ENCODE measurements around the gene PLA2G15. TPM values are rescaled to one million over a fixed set of nuclear protein-coding genes. Genes with fewer than 3 reads are reported as not detected.

Gene PLA2G15
- total RNA-seq, 1 experiment from 2014 or later, result 10.3 TPM

GRCh38 chr16:68273459-68273858 is 28.3 kb downstream of the PLA2G15 start:
- Histone ChIP-seq H3K4me3 (ENCODE audit: insufficient read depth, low read depth, low read length) (no peak overlapping the region), H3K36me3 (replicated peaks; ENCODE audit: control insufficient read depth, insufficient read depth, low read length) (peaks cover 7% of the 10 kb centered on the region), H3K27me3 (ENCODE audit: control insufficient read depth, insufficient read depth, low read length) (no peaks in the 10 kb centered on the region)
- no peak for DNase-seq

GRCh38 chr16:68273896-68274295 is 28.7 kb downstream of the PLA2G15 start:
- Histone ChIP-seq H3K27me3 (ENCODE audit: control insufficient read depth, insufficient read depth, low read length) (no peaks in the 10 kb centered on the region), H3K36me3 (replicated peaks; ENCODE audit: control insufficient read depth, insufficient read depth, low read length) (peaks cover 7% of the 10 kb centered on the region), H3K4me3 (ENCODE audit: insufficient read depth, low read depth, low read length) (no peak overlapping the region)
- no peak for DNase-seq

- Histone ChIP-seq H3K36me3 (replicated peaks; ENCODE audit: control insufficient read depth, insufficient read depth, low read length) (peaks cover 7% of the 10 kb centered on the region), H3K4me3 (ENCODE audit: insufficient read depth, low read depth, low read length) (no peak overlapping the region), H3K27me3 (ENCODE audit: control insufficient read depth, insufficient read depth, low read length) (no peaks in the 10 kb centered on the region)
- no peak for DNase-seq
These were observed 29.3 kb downstream of the PLA2G15 start for GRCh38 chr16:68274441-68274840.

- DNase-seq, result no peak
- H3K27me3 ChIP-seq (ENCODE audit: control insufficient read depth, insufficient read depth, low read length), result no peaks in the 10 kb centered on the region
- H3K36me3 ChIP-seq (replicated peaks; ENCODE audit: control insufficient read depth, insufficient read depth, low read length), result peaks cover 7% of the 10 kb centered on the region
- no peak overlapping the region for H3K4me3 ChIP-seq (ENCODE audit: insufficient read depth, low read depth, low read length)
These were observed 30.5 kb downstream of the PLA2G15 start for GRCh38 chr16:68275611-68276191.

DNA sequence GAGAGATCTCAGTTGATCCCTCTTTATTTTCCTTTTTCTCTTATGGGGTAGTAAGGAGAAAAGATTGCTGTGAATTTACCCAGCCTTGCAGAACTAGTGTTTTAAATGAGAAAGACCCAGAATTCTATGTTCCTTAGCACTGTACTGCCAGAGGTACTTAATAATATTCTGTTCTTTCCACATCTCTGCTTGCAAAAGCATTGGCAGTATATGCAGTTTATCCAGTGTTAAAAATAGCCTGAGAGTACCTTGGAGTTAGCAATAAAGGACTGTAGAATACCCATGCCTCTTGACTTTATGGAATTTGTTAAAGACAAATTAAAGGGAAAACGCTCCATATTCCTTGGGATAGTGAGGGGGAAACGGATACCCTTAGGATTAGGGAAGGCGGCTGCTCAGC is 31.1 kb downstream of the PLA2G15 start:
- no peak for DNase-seq
- H3K36me3 ChIP-seq (replicated peaks; ENCODE audit: control insufficient read depth, insufficient read depth, low read length), result peaks cover 7% of the 10 kb centered on the region
- no peak overlapping the region for H3K4me3 ChIP-seq (ENCODE audit: insufficient read depth, low read depth, low read length)
- H3K27me3 ChIP-seq (ENCODE audit: control insufficient read depth, insufficient read depth, low read length), result no peaks in the 10 kb centered on the region

DNA sequence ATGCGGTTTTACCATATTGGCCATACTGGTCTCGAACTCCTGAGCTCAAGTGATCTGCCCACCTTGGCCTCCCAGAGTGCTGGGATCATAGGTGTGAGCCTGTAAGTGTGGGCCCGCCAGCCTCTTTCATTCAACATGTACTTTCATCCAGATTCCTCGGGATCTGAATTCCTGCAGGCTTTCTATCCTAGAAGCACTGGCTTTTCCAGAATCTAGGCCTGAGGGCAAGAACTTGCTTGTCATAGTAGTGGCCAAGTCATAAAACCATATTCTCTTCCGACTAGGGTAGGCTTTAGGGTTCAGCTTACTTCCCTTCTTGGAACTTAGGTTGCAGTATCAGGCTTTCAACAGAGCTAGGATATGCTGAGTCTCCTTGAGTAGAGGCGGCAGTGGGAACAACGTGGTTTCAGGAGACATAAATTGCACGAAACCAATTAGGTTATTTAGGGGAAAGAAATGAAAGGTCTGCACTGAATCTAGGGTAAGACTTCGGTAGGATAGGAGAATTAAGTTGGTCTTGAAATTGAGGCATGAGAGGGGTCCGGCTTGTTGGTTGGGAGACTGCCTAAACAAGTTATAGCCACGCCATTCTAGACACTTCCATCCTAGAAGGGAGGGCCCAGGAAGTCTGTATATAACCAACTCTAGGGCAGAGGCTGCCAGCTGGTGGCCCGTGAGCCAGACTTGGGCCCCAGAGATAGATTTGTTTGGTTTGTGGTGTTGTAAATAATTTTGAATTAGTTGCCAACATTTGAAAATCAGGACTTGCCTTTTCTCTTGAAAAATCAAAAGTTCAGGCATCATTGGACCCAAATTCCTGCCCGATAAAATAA is 34.8 kb downstream of the PLA2G15 start:
- H3K27me3 ChIP-seq (ENCODE audit: control insufficient read depth, insufficient read depth, low read length), result no peaks in the 10 kb centered on the region
- no peaks in the 10 kb centered on the region; the same call in none of the 2 replicates for H3K36me3 ChIP-seq (replicated peaks; ENCODE audit: control insufficient read depth, insufficient read depth, low read length)
- DNase-seq, result no peak

GRCh38 chr16:68281368-68282063 is 36.3 kb downstream of the PLA2G15 start:
- Histone ChIP-seq H3K36me3 (replicated peaks; ENCODE audit: control insufficient read depth, insufficient read depth, low read length) (no peaks in the 10 kb centered on the region; the same call in none of the 2 replicates), H3K4me3 (ENCODE audit: insufficient read depth, low read depth, low read length) (no peak overlapping the region), H3K27me3 (ENCODE audit: control insufficient read depth, insufficient read depth, low read length) (no peaks in the 10 kb centered on the region)
- DNase-seq, result no peak

More for the DNA sequence above, 34.8 kb downstream of the PLA2G15 start:
- H3K4me3 ChIP-seq (ENCODE audit: insufficient read depth, low read depth, low read length), result no peak overlapping the region

DNA sequence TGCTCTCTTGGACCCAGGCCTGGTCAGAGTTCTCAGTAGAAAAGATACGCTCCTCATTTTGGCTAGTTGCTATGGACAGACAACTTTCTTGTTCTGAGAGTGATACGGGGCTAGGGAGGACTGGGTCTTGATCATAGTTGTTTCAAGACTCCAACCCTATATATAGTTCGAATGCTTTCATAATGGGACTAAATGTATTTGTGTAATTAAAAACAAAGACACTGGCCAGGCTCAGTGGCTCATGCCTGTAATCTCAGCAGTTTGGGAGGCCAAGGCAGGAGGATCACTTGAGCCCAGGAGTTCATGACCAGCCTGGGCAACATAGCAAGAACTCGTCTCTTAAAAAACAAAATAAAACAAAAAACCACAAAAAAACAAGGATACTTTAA is 36.9 kb downstream of the PLA2G15 start:
- Histone ChIP-seq H3K36me3 (replicated peaks; ENCODE audit: control insufficient read depth, insufficient read depth, low read length) (no peaks in the 10 kb centered on the region; the same call in none of the 2 replicates), H3K4me3 (ENCODE audit: insufficient read depth, low read depth, low read length) (no peak overlapping the region), H3K27me3 (ENCODE audit: control insufficient read depth, insufficient read depth, low read length) (no peaks in the 10 kb centered on the region)
- DNase-seq, result no peak

DNA sequence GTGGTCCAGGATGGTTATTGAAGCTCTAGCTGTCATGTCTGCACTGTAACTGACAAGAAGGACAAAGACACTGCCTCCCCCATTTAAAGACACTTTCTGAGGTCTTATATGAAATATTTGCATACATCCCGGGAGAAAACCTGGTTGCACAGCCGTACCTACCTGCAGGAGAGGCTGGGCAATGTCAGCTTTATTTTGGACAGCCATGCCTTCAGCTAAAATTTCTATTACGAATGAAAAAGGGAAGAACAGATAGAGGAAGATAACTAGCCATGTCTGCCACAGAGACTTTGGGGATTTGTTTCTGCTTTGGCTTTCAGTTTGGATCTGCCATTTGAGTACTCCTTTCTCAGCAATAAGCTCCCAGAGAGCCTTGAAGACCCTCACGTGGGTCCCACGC is 38.2 kb downstream of the PLA2G15 start:
- DNase-seq, result no peak
- no peak overlapping the region for H3K4me3 ChIP-seq (ENCODE audit: insufficient read depth, low read depth, low read length)
- no peaks in the 10 kb centered on the region for H3K27me3 ChIP-seq (ENCODE audit: control insufficient read depth, insufficient read depth, low read length)
- peaks cover 2% of the 10 kb centered on the region for H3K36me3 ChIP-seq (replicated peaks; ENCODE audit: control insufficient read depth, insufficient read depth, low read length)

- Histone ChIP-seq H3K4me3 (ENCODE audit: insufficient read depth, low read depth, low read length) (no peak overlapping the region), H3K27me3 (ENCODE audit: control insufficient read depth, insufficient read depth, low read length) (no peaks in the 10 kb centered on the region), H3K36me3 (replicated peaks; ENCODE audit: control insufficient read depth, insufficient read depth, low read length) (peaks cover 2% of the 10 kb centered on the region)
- no peak for DNase-seq
These were observed 38.8 kb downstream of the PLA2G15 start for GRCh38 chr16:68283801-68284598.

GRCh38 chr16:68284847-68285246 is 39.7 kb downstream of the PLA2G15 start:
- Histone ChIP-seq H3K4me3 (ENCODE audit: insufficient read depth, low read depth, low read length) (no peak overlapping the region), H3K36me3 (replicated peaks; ENCODE audit: control insufficient read depth, insufficient read depth, low read length) (peaks cover 2% of the 10 kb centered on the region), H3K27me3 (ENCODE audit: control insufficient read depth, insufficient read depth, low read length) (no peaks in the 10 kb centered on the region)
- no peak for DNase-seq

GRCh38 chr16:68285683-68286082 is 40.5 kb downstream of the PLA2G15 start:
- Histone ChIP-seq H3K27me3 (ENCODE audit: control insufficient read depth, insufficient read depth, low read length) (no peaks in the 10 kb centered on the region), H3K4me3 (ENCODE audit: insufficient read depth, low read depth, low read length) (no peak overlapping the region), H3K36me3 (replicated peaks; ENCODE audit: control insufficient read depth, insufficient read depth, low read length) (peaks cover 2% of the 10 kb centered on the region)
- no peak for DNase-seq

- no peak overlapping the region for H3K4me3 ChIP-seq (ENCODE audit: insufficient read depth, low read depth, low read length)
- DNase-seq, result no peak
- no peaks in the 10 kb centered on the region for H3K27me3 ChIP-seq (ENCODE audit: control insufficient read depth, insufficient read depth, low read length)
- peaks cover 6% of the 10 kb centered on the region for H3K36me3 ChIP-seq (replicated peaks; ENCODE audit: control insufficient read depth, insufficient read depth, low read length)
These were observed 41.2 kb downstream of the PLA2G15 start for GRCh38 chr16:68286153-68287074.
